Natural killer cell (primary cell): Measurements from ENCODE around the gene AGR2. TPM values are rescaled to one million over a fixed set of nuclear protein-coding genes. Genes with fewer than 3 reads are reported as not detected.
A peak's percentile ranks its signal among the peaks of the same experiment; 100 is the strongest.

Experiments
- ATAC-seq, 3 donors: fragments of 150-1000 bp in 2 of 3; fragments of 200-7000 bp in 1 of 3; cut with Tn5 transposase; 1 replicate in 1 of 3; 2 replicates in 2 of 3; pipeline ENCODE4 v1.10.0; 2021; ENCODE audit warnings: mild to moderate bottlenecking in 2 of 3, moderate library complexity in 2 of 3
- DNase-seq, 2 donors: peaks; one replicate each; pipeline versions ENCODE4 v3.0.0 to v3.0.0-alpha.2; 2013 to 2021; ENCODE audit warnings: mixed read lengths in 1 of 2
- H3K27ac ChIP-seq: one replicate; pipeline ENCODE4 v1.5.1; 2013; ENCODE audit warnings: mild to moderate bottlenecking, low read length
- H3K27me3 ChIP-seq: one replicate; pipeline ENCODE4 v1.6.1; 2013; ENCODE audit warnings: low read length; ENCODE audit not compliant: control insufficient read depth, insufficient read depth
- H3K36me3 ChIP-seq: one replicate; pipeline ENCODE4 v1.6.1; 2013; ENCODE audit warnings: low read length; ENCODE audit not compliant: control insufficient read depth, insufficient read depth
- H3K4me1 ChIP-seq: one replicate; pipeline ENCODE4 v1.6.1; 2013; ENCODE audit warnings: low read length; ENCODE audit not compliant: control insufficient read depth, insufficient read depth
- H3K4me3 ChIP-seq: one replicate; pipeline ENCODE4 v1.5.1; 2013; ENCODE audit warnings: low read length
- H3K9me3 ChIP-seq: one replicate; pipeline ENCODE4 v1.6.1; 2013; ENCODE audit warnings: low read length; ENCODE audit not compliant: control insufficient read depth, insufficient read depth
- H3K27ac Mint-ChIP-seq, 2 donors: one replicate each; pipeline ENCODE4 v1.8.0; 2022; ENCODE audit warnings: mild to moderate bottlenecking in 2 of 2, mixed read lengths in 2 of 2, moderate library complexity in 1 of 2
- H3K27me3 Mint-ChIP-seq, 2 donors: one replicate each; pipeline ENCODE4 v1.8.0; 2022; ENCODE audit warnings: low read depth in 2 of 2, mixed read lengths in 2 of 2
- H3K36me3 Mint-ChIP-seq: one replicate; pipeline ENCODE4 v1.8.0; 2022; ENCODE audit warnings: mixed read lengths
- H3K4me1 Mint-ChIP-seq, 2 donors: one replicate each; pipeline ENCODE4 v1.8.0; 2022; ENCODE audit warnings: mixed read lengths in 2 of 2
- H3K4me3 Mint-ChIP-seq: one replicate; pipeline ENCODE4 v1.8.0; 2022; ENCODE audit warnings: mild to moderate bottlenecking, moderate library complexity, mixed read lengths
- H3K9me3 Mint-ChIP-seq, 2 donors: one replicate each; pipeline ENCODE4 v1.8.0; 2022; ENCODE audit warnings: mixed read lengths in 2 of 2
- CTCF ChIP-seq: fragments of 200-600 bp; IDR thresholded peaks from one replicate; pipeline ENCODE4 v1.8.0; 2022; ENCODE audit warnings: antibody characterized with exemption
- WGBS: methylation state at CpG from one replicate; pipeline ENCODE4 v1.1.7; 2013; ENCODE audit warnings: missing lambda C conversion rate; ENCODE audit not compliant: insufficient coverage; 5-methylcytosine and 5-hydroxymethylcytosine counted together
- intact Hi-C: fragments of 100-400 bp; cut with micrococcal nuclease; formaldehyde crosslinking; loops from one replicate; pipeline ENCODE4 v1.14.2; 2022
- total RNA-seq, 4 donors: library from RNA; stranded (reverse); fragments of 120-200 nt in 1 of 4; gene quantifications; one replicate each; pipeline versions ENCODE4 v1.2.3 to v1.2.4, GENCODE V29; 2013 to 2022

Gene AGR2
- total RNA-seq, 3 donors from 2014 or later (not counting 1 experiment from before 2014, with no cell fraction given): not detected

DNA sequence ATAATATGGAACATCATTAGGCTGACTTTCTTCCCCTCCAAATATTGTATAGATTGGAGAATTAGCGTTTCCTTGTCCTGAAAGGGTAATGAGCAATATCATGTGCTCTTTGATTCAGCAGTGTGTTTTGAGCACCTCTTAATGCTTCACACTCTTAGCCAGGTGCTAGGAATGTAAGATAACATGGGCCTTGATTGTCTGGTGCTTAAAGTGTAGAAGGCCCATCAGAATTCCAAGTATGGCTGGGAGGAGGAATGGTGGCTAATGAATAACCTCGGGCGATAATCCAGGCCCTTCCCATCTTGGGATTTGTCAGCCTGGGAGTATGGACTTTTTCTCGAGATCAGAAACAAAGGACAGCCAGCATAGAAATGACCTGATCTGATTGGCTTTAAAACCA, 42.6 kb downstream of the AGR2 start:
- H3K27me3 ChIP-seq: no peaks in the 10 kb centered on the region
- no peak for TF ChIP-seq CTCF
- DNase-seq (no peak), ATAC-seq (no peak)
- Mint-ChIP-seq H3K36me3 (no peaks in the 10 kb centered on the region), H3K4me1 (peaks cover 7 to 10% of the 10 kb centered on the region in 2 donors), H3K9me3 (no peaks in the 10 kb centered on the region), H3K4me3 (no peak overlapping the region), H3K27ac (no peak overlapping the region), H3K27me3 (no peaks in the 10 kb centered on the region)
- H3K4me1 ChIP-seq: peaks cover 5% of the 10 kb centered on the region
- intact Hi-C loops: no loop called here
- WGBS: 95% methylated on average over 4 of the region's 4 CpGs
- no peak overlapping the region for H3K4me3 ChIP-seq
- no peak overlapping the region for H3K27ac ChIP-seq
- no peaks in the 10 kb centered on the region for H3K36me3 ChIP-seq
- H3K9me3 ChIP-seq: no peaks in the 10 kb centered on the region

DNA sequence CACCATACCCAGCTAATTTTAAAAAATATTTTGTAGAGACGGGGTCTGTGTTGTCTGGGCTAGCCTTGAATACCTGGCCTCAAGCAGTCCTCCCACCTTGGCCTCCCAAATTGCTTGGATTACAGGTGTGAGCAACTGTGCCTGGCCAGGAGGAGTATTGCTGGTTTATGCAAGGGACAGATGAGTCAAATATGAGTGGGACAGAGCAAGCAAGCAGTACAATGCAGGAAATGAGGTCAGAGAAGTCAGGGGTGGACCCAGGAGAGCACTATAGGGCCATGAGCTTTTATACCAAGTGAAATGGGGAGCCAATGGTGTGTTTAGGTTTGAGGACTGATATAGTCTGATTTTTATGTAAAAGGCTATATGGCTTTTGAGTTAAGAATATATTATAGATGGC, 45.0 kb downstream of the AGR2 start:
- Histone ChIP-seq H3K27me3 (peaks cover 12% of the 10 kb centered on the region), H3K4me1 (peaks cover 6% of the 10 kb centered on the region), H3K27ac (no peak overlapping the region), H3K36me3 (no peaks in the 10 kb centered on the region), H3K4me3 (no peak overlapping the region), H3K9me3 (no peaks in the 10 kb centered on the region)
- Mint-ChIP-seq H3K9me3 (no peaks in the 10 kb centered on the region), H3K36me3 (no peaks in the 10 kb centered on the region), H3K27ac (no peak overlapping the region), H3K4me1 (peaks cover 11 to 13% of the 10 kb centered on the region in 2 donors), H3K27me3 (peaks cover 0 to 7% of the 10 kb centered on the region in 2 donors), H3K4me3 (no peak overlapping the region)
- 80% methylated on average over 1 of the region's 1 CpG for WGBS
- intact Hi-C loops: no loop called here
- DNase-seq (no peak), ATAC-seq (no peak)
- no peak for TF ChIP-seq CTCF

DNA sequence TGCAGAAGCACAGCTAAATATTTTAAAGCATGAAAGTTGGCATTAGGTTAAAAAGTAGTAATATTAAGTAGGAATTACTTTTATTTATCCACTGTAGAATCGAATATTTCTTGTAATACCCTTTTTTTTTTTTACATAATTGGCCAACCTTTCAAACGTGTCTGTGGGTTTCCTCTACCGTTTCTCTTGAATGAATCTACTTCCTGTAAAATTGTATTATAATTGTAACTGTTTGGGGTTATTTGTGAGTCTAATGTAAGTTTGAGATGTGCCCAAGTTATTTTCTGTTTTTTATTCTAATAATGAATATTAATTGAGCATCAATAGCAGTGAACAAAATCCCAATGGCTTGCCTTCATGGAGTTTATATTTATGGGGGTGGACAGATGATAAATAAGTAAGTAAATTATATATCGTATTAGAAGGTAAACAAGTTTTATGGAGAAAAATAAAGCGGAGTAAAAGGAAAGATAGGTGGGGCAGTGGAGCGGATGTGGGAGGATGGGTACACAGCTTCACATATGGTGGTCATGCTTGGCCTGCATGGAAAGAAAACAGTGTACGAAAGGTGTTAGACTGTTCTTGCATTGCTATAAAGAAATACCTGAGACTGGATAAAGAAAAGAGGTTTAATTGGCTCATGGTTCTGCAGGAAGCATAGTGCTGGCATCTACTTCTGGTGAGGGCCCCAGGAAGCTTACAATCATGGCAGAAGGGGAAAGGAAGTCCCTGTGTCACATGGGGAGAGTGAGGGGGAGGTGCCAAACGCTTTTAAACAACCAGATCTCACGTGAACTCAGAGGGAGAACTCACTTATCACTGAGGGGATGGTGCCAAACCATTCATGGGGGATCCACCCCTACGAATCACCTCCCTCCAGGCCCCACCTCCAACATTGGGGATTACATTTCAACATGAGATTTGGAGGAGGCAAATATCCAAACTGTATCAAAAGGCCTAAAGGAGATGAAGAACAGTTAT, 45.9 kb downstream of the AGR2 start:
- ATAC-seq: peak in 1 of 3 donors; percentile 51

More for the DNA sequence above, 45.9 kb downstream of the AGR2 start:
- intact Hi-C loops: no loop called here
- Mint-ChIP-seq H3K4me1 (peaks cover 20 to 21% of the 10 kb centered on the region in 2 donors), H3K27ac (peak overlapping the region in 1 of 2 donors; percentile 41), H3K9me3 (no peaks in the 10 kb centered on the region), H3K4me3 (peak overlapping the region; percentile 61), H3K36me3 (no peaks in the 10 kb centered on the region), H3K27me3 (peaks cover 0 to 14% of the 10 kb centered on the region in 2 donors)
- DNase-seq: no peak
- H3K4me1 ChIP-seq: peaks cover 15% of the 10 kb centered on the region
- peak overlapping the region; percentile 32 for H3K27ac ChIP-seq
- peaks cover 14% of the 10 kb centered on the region for H3K27me3 ChIP-seq
- peak overlapping the region; percentile 20 for H3K4me3 ChIP-seq
- H3K36me3 ChIP-seq: no peaks in the 10 kb centered on the region
- 73% methylated on average over 4 of the region's 10 CpGs for WGBS
- no peaks in the 10 kb centered on the region for H3K9me3 ChIP-seq
- no peak for TF ChIP-seq CTCF
